Activated CD4-positive, alpha-beta T cell treated with anti-CD3 and anti-CD28 coated beads, Interleukin-2, amount 10 ng/mL, durations not matched to agents 24 days and 14 days (primary cell): ENCODE data around the gene PXN. TPM values are rescaled to one million over a fixed set of nuclear protein-coding genes. Genes with fewer than 3 reads are reported as not detected.
"Not testable (repeated sequence)": the region's sequence is repeated elsewhere in the genome, so short reads cannot be mapped to it uniquely, and the experiment has no call there.

Experiments used
- DNase-seq: peaks from one replicate; pipeline ENCODE4 v3.0.0; 2022
- H3K27ac Mint-ChIP-seq: one replicate; pipeline ENCODE4 v1.8.0; 2022; ENCODE audit warnings: mild to moderate bottlenecking, mixed read lengths
- H3K27me3 Mint-ChIP-seq: one replicate; pipeline ENCODE4 v1.8.0; 2022; ENCODE audit warnings: mixed read lengths
- H3K36me3 Mint-ChIP-seq: one replicate; pipeline ENCODE4 v1.8.0; 2022; ENCODE audit warnings: low read depth, mild to moderate bottlenecking, mixed read lengths
- H3K4me1 Mint-ChIP-seq: one replicate; pipeline ENCODE4 v1.8.0; 2021; ENCODE audit warnings: mixed read lengths
- H3K4me3 Mint-ChIP-seq: one replicate; pipeline ENCODE4 v1.8.0; 2022; ENCODE audit warnings: mild to moderate bottlenecking, moderate library complexity, mixed read lengths
- H3K9me3 Mint-ChIP-seq: one replicate; pipeline ENCODE4 v1.8.0; 2021; ENCODE audit warnings: mixed read lengths
- intact Hi-C: fragments of 100-400 bp; cut with micrococcal nuclease; formaldehyde crosslinking; loops from one replicate; pipeline ENCODE4 v1.15.1; 2023
- total RNA-seq: library from RNA; stranded (reverse); gene quantifications from 2 replicates; pipeline ENCODE4 v1.2.3, GENCODE V29; 2022

The PXN gene
- total RNA-seq, 1 donor from 2014 or later: 48.4 TPM

DNA sequence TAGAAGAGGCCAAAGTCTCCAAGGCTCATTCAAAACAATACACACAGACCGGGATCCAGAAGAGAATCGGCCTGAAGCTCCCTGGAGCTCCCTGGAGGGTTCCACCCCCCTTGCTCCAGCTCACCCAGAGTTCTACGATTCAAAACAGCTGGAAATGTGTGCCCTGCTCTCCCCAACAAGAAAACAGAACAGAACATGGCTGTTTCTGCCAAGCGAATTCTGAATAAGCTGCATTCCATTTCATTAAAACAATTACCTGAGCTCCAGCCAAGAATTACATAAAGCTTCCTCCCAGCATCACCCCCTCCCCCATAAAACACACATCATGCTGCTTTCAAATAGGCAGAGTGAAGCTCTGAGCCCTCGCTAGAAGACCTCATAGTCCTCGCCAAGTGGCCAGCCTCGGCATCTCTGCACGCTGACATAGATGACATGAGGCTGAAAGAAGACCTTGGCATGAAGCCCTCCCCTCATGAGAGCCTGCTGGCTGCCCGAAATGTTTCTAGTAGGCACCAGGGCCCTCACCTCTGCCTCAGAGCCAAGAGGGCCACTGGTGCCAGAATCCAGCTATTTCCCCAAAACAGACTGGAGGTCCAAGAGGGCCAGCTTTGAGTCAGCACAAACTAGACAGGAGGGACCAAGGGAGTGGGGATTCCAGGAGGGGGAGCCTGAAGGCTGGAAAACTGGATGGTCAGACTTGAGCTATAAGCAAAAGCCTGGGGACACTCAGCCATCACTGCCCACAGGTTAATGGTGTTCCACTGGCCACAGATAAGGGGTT lies 8.3 kb downstream of the PXN start:
- intact Hi-C loops: no loop called here
- peaks cover 72% of the 10 kb centered on the region for H3K4me1 Mint-ChIP-seq
- no peaks in the 10 kb centered on the region for H3K9me3 Mint-ChIP-seq
- no peak for DNase-seq
- H3K27ac Mint-ChIP-seq: peak overlapping the region; percentile 66
- no peaks in the 10 kb centered on the region for H3K27me3 Mint-ChIP-seq
- H3K36me3 Mint-ChIP-seq: peaks cover 14% of the 10 kb centered on the region
- no peak overlapping the region for H3K4me3 Mint-ChIP-seq

DNA sequence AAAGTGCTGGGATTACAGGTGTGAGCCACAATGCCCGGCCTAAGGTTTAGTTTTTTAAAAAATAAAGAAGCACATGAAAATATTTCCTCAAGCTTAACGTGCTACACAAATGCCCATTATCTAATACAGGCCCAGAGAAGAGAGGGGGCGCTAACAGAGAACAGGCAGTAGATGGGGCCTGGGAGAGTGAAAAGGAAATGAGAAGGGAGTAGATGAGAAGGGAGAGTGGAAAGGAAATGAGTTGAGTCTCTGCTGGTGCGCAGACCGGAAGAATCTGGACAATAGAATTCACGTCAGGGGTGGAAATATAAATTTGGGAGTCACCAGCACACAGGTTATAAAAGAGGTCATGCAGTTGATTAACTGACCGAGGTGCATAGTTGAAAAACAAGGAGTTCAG lies 10.7 kb downstream of the PXN start:
- Mint-ChIP-seq H3K9me3 (no peaks in the 10 kb centered on the region), H3K27ac (peak overlapping the region; percentile 81), H3K4me3 (peak overlapping the region; percentile 53), H3K4me1 (peaks cover 69% of the 10 kb centered on the region), H3K36me3 (peaks cover 24% of the 10 kb centered on the region), H3K27me3 (no peaks in the 10 kb centered on the region)
- intact Hi-C loops: no loop called here
- DNase-seq: peak; percentile 58

DNA sequence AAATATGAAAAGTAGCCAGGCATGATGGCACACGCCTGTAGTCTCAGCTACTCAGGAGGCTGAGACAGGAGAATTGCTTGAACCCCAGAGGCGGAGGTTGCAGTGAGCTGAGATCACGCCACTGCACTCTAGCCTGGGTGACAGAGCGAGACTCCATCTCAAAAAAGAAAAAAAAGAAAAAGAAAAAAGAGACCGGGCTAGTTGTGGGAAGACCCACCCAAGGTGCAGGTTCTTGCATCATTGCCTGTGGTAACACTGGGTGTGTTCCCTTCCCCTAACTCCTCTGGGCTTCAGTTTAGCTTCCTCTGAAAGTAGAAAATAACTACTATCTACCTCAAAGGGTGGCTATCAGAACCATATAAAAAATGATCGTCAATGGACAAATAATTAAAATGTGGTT lies 12.2 kb downstream of the PXN start:
- intact Hi-C loops: not testable (repeated sequence)

DNA sequence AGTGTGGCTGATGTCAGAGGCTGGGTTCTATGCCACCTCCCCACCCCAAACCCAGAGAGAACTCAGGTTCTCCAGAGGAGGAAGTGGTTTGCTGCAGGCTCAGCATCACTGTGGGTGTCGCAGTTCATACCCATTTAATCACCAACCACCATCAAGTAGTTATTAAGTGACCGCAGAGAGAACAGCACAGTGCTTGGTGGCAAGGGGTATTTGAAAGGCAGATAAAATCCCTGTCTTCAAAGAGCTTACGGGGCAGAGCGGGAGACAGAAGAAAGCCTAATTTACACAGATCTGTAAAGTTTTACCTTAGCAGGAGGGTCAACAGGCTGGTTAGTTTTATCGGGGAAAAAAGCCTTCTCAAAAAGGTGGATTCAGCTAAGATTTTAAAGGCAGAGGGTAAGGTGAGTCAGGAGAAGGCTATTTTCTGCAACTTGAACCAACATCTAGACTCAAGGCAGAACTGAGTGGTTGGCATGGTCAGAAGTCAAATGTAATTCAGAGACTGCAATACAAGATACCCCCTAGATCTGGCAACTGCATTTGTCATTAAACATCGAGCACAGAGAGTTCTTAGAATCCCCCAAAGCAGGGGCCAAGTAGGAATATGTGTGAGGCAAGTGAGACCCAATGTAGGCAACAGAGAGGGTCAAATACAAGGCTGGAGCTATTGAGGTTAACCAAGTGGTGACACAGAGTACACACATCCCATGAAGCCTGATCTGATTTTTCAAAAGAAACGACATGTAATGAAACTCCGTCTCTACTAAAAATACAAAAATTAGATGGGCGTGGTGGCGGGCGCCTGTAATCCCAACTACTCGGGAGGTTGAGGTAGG lies 13.2 kb downstream of the PXN start:
- Mint-ChIP-seq H3K4me1 (peaks cover 74% of the 10 kb centered on the region), H3K27ac (peak overlapping the region; percentile 70), H3K27me3 (no peaks in the 10 kb centered on the region), H3K4me3 (peak overlapping the region; percentile 67), H3K9me3 (no peaks in the 10 kb centered on the region), H3K36me3 (peaks cover 40% of the 10 kb centered on the region)
- intact Hi-C loops: loop anchor here (1.0 kb wide), 3 partner anchors 13 to 41 kb away; partner anchors contain the start of genes PXN and RNU4-1
- peak; percentile 92 for DNase-seq

More for the DNA sequence above, 12.2 kb downstream of the PXN start:
- Mint-ChIP-seq H3K27ac (peak overlapping the region; percentile 70), H3K36me3 (peaks cover 36% of the 10 kb centered on the region), H3K4me3 (peak overlapping the region; percentile 67), H3K4me1 (peaks cover 74% of the 10 kb centered on the region)
- H3K9me3 Mint-ChIP-seq, H3K27me3 Mint-ChIP-seq: not testable (repeated sequence)
- DNase-seq: peak; percentile 87

DNA sequence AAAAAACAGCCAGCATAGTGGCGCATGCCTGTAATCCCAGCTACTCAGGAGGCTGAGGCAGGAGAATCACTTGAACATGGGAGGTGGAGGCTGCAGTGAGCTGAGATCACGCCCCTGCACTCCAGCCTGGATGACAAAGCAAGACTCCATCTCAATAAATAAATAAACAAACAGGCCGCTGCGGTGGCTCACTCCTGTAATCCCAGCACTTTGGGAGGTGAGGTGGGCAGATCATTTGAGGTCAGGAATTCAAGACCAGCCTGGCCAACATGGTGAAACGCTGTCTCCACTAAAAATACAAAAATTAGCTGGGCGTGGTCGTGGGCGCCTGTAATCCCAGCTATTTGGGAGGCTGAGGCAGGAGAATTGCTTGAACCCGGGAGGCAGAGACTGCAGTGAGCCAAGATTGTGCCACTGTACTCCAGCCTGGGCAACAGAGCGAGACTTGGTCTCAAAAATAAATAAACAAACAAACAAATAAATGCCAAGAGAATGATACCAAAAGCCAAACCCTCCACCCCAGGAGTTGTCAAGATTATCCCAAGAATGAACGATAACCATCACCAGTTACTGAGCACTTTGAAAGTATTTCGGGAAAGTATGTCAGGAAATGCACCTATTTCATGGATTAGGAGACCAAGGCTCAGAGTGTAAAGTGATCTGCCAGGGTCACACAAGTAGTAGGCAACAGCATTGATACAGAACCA lies 14.0 kb downstream of the PXN start:
- not testable (repeated sequence) for H3K9me3 Mint-ChIP-seq, H3K27me3 Mint-ChIP-seq, DNase-seq
- H3K4me1 Mint-ChIP-seq: peaks cover 74% of the 10 kb centered on the region
- H3K27ac Mint-ChIP-seq: peak overlapping the region; percentile 70
- intact Hi-C loops: loop anchor here (1.0 kb wide), 3 partner anchors 14 to 42 kb away; partner anchors contain the start of genes PXN and RNU4-1
- H3K36me3 Mint-ChIP-seq: peaks cover 40% of the 10 kb centered on the region
- peak overlapping the region; percentile 67 for H3K4me3 Mint-ChIP-seq

DNA sequence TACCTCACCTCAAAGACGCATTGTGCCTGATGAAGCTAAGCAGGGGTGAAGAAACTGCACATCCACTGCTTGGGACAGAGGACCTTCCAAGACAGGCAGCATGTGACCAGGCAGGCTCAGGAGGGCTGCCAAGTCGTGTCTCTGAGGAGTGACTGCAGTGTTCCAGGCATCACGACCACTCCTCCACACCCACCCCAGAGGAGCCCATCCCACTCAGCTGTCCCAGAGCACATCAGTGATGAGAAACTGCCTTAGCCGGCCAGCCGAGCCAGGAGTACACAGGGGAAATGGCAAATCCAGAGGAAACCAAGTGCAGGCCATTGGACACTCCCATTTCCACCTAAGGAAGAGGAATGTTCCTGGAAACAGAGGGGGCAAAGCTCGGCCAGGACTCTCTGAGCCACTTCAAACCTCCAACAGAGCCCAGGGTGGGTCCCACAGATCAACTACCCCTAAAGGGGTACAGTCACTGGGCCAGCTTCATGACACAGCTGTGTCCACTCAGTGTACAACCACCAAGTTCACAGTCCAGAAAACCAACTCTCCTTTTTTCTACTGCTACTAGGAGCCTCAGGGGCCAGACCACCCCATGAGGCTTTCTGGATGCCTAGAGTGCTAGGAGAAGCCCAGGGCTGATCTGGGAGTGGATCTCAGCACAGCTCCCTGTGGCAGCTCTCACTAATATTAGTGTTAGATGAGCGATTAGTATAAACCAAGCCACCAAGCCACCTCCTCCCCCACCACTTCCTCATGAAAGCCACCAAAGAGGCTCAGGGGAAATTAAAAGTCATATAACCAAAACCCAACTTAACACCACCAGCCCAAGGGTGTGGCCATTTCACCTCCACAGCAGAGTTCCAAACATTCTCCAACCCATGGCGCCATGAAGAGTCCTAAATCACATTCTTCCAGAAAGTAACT lies 15.4 kb downstream of the PXN start:
- Mint-ChIP-seq H3K36me3 (peaks cover 39% of the 10 kb centered on the region), H3K27ac (peak overlapping the region; percentile 82), H3K4me1 (peaks cover 68% of the 10 kb centered on the region), H3K4me3 (peak overlapping the region; percentile 70), H3K9me3 (no peaks in the 10 kb centered on the region), H3K27me3 (no peaks in the 10 kb centered on the region)
- intact Hi-C loops: no loop called here
- DNase-seq: peak; percentile 82

DNA sequence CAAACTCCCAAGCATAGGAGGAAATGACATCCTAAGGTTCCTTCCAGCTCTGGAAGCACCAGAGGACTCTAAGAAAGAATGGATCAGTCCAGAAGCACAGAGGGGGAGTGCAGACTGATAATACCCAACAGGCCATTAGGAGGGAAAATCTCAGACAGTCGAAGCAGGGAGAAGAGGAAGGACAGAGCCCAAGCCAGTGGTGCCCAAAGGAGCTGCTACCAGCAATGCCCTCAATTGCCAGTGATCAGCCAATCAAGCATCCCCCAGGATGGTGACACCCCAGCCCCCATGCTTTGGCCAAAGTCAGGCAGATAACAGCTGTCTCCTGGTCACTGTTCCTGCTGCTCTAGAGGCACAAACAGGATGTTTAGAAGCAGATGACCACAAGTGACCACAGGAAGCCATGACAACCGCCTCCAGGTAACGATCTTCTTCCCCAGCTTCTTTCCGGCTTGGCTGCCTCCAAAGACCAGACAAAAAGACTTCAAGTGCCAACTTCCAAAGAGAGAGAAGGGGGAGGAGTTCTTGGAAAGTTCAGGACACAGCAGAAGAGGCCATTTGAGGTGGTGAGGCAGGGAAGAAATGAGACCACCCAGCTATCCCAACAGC lies 16.2 kb downstream of the PXN start:
- Mint-ChIP-seq H3K9me3 (no peaks in the 10 kb centered on the region), H3K4me1 (peaks cover 64% of the 10 kb centered on the region), H3K27me3 (no peaks in the 10 kb centered on the region), H3K36me3 (peaks cover 38% of the 10 kb centered on the region), H3K27ac (no peak overlapping the region), H3K4me3 (peak overlapping the region; percentile 70)
- DNase-seq: no peak
- intact Hi-C loops: no loop called here

DNA sequence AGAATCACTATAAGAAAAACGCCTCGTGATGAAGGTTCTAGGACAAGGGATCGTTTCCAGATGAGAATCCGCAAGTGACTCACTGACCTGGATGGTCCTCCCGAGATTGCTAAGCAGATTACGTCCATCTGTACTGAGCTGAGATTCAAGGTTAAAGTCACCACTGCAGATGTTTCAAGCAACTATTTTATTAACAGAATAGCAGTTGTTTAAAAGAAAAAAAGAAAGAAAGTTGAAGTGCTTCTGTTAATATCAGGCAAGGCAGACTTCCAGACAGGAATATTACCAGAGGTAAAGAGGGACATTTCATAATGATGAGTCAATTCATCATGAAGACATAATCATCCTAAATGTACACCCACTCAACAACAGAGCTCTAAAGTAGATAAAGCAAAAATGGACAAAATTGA lies 17.9 kb downstream of the PXN start:
- no peak for DNase-seq
- peak overlapping the region; percentile 28 for H3K27ac Mint-ChIP-seq
- H3K4me1 Mint-ChIP-seq: peaks cover 62% of the 10 kb centered on the region
- H3K27me3 Mint-ChIP-seq: no peaks in the 10 kb centered on the region
- peak overlapping the region; percentile 20 for H3K4me3 Mint-ChIP-seq
- intact Hi-C loops: no loop called here
- H3K36me3 Mint-ChIP-seq: peaks cover 35% of the 10 kb centered on the region
- H3K9me3 Mint-ChIP-seq: no peaks in the 10 kb centered on the region

DNA sequence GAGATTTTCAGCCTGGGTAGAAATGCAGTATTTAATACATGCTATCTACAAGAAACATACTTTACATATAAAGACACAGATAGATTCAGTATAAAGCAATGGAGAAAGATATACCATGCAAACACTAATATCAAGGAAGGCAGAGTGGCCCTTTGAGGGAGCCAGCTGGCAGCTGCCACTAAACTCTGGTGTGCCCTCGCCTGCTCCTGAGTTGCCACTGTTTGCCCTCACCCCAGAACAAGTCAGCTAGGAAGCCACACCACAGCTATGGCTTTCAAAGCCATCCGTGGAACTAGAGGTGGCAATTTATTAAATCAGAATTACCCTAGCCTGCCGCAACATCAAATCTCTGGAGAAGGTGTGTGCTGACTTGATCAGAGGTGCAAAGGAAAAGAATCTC lies 18.3 kb downstream of the PXN start:
- intact Hi-C loops: no loop called here

DNA sequence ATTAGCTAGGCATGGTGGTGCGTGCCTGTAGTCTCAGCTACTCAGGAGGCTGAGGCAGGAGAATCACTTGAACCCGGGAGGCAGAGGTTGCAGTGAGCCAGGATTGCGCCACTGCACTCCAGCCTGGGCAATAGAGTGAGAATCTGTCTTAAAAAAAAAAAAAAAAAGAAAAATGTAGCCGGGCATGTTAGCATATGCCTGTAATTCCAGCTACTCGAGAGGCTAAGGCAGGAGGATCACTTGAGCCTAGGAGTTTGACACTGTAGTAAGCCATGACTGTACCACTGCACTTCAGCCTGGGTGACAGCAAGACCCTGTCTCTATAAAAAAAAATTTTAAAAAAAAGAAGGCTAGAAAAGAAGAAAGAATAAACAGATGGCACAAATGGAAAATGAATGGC lies 18.8 kb downstream of the PXN start:
- Mint-ChIP-seq H3K4me1 (peaks cover 54% of the 10 kb centered on the region), H3K36me3 (peaks cover 32% of the 10 kb centered on the region)
- DNase-seq, intact Hi-C loops, H3K27me3 Mint-ChIP-seq, H3K27ac Mint-ChIP-seq, H3K9me3 Mint-ChIP-seq, H3K4me3 Mint-ChIP-seq: not testable (repeated sequence)

More for the DNA sequence above, 18.3 kb downstream of the PXN start:
- no peak for DNase-seq
- Mint-ChIP-seq H3K27me3 (no peaks in the 10 kb centered on the region), H3K4me1 (peaks cover 57% of the 10 kb centered on the region), H3K4me3 (no peak overlapping the region), H3K36me3 (peaks cover 34% of the 10 kb centered on the region), H3K9me3 (no peaks in the 10 kb centered on the region), H3K27ac (peak overlapping the region; percentile 10)

DNA sequence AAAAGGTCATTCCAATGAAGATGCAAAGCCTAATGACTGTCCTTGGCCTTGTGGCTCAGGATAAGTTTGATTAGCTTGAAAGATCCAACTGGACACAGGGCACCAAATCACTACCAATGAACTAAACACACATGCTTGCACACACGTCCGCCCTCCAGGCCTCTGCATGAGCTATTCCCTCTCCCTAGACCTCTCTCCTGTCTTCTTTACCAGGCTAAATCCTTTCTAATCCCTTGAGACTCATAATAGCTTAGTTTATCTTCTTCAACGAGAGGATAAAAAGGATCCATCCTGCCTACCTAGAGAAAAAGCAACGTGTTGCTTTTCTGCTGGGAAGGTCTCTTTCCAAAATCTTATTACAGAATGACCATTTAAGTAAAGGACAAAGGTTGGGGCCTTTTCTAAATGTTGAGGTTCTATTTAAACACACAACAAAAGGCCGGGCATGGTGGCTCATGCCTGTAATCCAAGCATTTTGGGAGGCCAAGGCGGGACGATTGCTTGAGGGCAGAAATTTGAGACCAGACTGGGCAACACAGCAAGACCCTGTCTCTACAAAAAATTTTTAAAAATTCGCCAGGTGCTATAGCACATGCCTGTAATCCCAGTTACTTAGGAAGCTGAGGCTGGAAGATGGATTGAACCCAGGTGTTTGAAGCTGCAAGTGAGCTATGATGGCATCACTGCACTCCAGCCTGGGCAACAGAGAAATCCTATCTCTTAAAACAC lies 22.4 kb downstream of the PXN start:
- no peaks in the 10 kb centered on the region for H3K27me3 Mint-ChIP-seq
- no peak overlapping the region for H3K27ac Mint-ChIP-seq
- peaks cover 40% of the 10 kb centered on the region for H3K4me1 Mint-ChIP-seq
- intact Hi-C loops: no loop called here
- DNase-seq: no peak
- peaks cover 17% of the 10 kb centered on the region for H3K36me3 Mint-ChIP-seq
- H3K9me3 Mint-ChIP-seq: no peaks in the 10 kb centered on the region
- H3K4me3 Mint-ChIP-seq: no peak overlapping the region

DNA sequence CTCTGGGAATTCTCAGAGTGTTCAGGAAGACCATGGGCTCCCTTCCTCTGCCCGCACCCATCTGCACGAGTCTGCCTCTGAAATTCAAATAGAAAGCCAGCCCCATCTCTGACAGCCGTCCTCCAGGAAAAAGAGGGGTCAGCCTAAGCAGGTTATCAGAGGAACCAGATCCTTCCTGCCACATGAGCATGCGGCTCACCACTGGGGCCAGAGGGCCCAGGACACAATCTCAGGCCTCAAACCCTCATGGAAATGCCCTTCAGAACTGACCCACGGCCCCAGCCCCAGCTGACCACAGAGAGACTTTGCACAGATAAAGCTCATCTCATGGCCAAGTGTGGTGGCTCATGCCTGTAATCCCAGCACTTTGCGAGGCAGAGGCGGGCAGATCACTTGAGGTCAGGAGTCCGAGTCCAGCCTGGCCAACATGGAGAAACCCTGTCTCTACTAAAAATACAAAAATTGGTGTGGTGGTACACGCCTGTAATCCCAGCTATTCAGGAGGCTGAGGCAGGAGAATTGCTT lies 23.2 kb downstream of the PXN start:
- H3K36me3 Mint-ChIP-seq: peaks cover 12% of the 10 kb centered on the region

More for the DNA sequence above, 23.2 kb downstream of the PXN start:
- intact Hi-C loops: no loop called here
- no peak for DNase-seq
- no peak overlapping the region for H3K4me3 Mint-ChIP-seq
- H3K27ac Mint-ChIP-seq: no peak overlapping the region
- H3K4me1 Mint-ChIP-seq: peaks cover 40% of the 10 kb centered on the region
- no peaks in the 10 kb centered on the region for H3K27me3 Mint-ChIP-seq
- no peaks in the 10 kb centered on the region for H3K9me3 Mint-ChIP-seq
